Measurements from ENCODE around the gene SIAH3. TPM values are rescaled to one million over a fixed set of nuclear protein-coding genes. Genes with fewer than 3 reads are reported as not detected.

SIAH3 gene
- total RNA-seq, 2 experiments from 2014 or later: 1.3 to 1.6 TPM

GRCh38 chr13:45879666-45880065 is 28.1 kb upstream of the SIAH3 start:
- no peaks in the 10 kb centered on the region for H3K36me3 Mint-ChIP-seq (ENCODE audit: low read depth)
- ATAC-seq (ENCODE audit: poor library complexity): no peak
- H3K27me3 Mint-ChIP-seq: no peaks in the 10 kb centered on the region
- no peaks in the 10 kb centered on the region for H3K4me1 Mint-ChIP-seq (ENCODE audit: low read depth)
- no peaks in the 10 kb centered on the region for H3K9me3 Mint-ChIP-seq
- no peaks in the 10 kb centered on the region for H3K4me1 ChIP-seq (ENCODE audit: insufficient read depth, low read length)
- ChIA-PET POLR2A (interaction anchor here (0.6 kb wide), 1 partner anchor 296 kb away, joined by 3 read pairs; no protein-coding TSS in a partner anchor), CTCF (interaction anchor here (0.7 kb wide), 1 partner anchor 72 kb away, joined by 3 read pairs; no protein-coding TSS in a partner anchor)
- peak; percentile 21 for TF ChIP-seq CTCF (IDR thresholded peaks at IDR 0.05)
- DNase-seq: peak in 5 of 14 experiments; percentile 5 to 25 (median 11)
- no peaks in the 10 kb centered on the region for H3K27me3 ChIP-seq (ENCODE audit: control insufficient read depth in 1 of 2, insufficient read depth in 2 of 2, low read length in 2 of 2)
- no peaks in the 10 kb centered on the region for H3K36me3 ChIP-seq (ENCODE audit: insufficient read depth, low read length)
- intact Hi-C loops (cut with DNase I, micrococcal nuclease): loop anchor here in 1 of 2 experiments (10.0 kb wide), 1 partner anchor 255 kb away; no protein-coding TSS in a partner anchor
- no peak overlapping the region for H3K27ac ChIP-seq (ENCODE audit: low read depth in 1 of 2, low read length in 2 of 2)
- no peak overlapping the region for H3K4me3 Mint-ChIP-seq
- H3K9me3 ChIP-seq (ENCODE audit: control insufficient read depth in 1 of 2, insufficient read depth in 1 of 2, low read length in 2 of 2): no peaks in the 10 kb centered on the region
- H3K4me3 ChIP-seq (ENCODE audit: low read length): no peak overlapping the region
- no peak overlapping the region for H3K27ac Mint-ChIP-seq

DNA sequence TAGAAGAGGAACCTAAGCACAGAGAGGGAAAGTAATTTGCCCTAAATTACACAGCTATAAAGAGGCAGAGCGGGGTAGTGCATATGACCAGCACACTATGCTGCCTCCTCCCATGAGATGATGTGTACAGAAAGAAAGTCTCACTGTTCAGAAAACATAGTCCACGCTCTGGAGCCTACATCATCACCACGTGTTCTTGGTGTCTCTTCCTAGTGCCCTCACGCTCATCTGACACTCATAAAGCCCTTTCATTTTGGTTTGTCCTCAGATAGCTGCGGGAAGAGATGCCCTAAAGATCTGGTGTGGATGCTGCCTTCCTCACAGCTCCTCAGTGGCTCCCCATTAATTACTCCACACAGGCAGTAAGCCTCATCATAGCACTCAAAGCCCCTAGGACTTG is 27.4 kb upstream of the SIAH3 start:
- Histone ChIP-seq H3K36me3 (ENCODE audit: insufficient read depth, low read length) (no peaks in the 10 kb centered on the region), H3K27ac (ENCODE audit: low read depth in 1 of 2, low read length in 2 of 2) (no peak overlapping the region), H3K4me3 (ENCODE audit: low read length) (no peak overlapping the region), H3K27me3 (ENCODE audit: control insufficient read depth in 1 of 2, insufficient read depth in 2 of 2, low read length in 2 of 2) (no peaks in the 10 kb centered on the region), H3K9me3 (ENCODE audit: control insufficient read depth in 1 of 2, insufficient read depth in 1 of 2, low read length in 2 of 2) (no peaks in the 10 kb centered on the region), H3K4me1 (ENCODE audit: insufficient read depth, low read length) (no peaks in the 10 kb centered on the region)
- H3K27me3 Mint-ChIP-seq: no peaks in the 10 kb centered on the region
- no peak overlapping the region for H3K27ac Mint-ChIP-seq
- TF ChIP-seq CTCF (IDR thresholded peaks at IDR 0.05): no peak
- intact Hi-C loops (cut with DNase I, micrococcal nuclease): loop anchor here in 1 of 2 experiments (10.0 kb wide), 1 partner anchor 254 kb away; no protein-coding TSS in a partner anchor
- ATAC-seq (ENCODE audit: poor library complexity) (no peak), DNase-seq (no peak)
- no peaks in the 10 kb centered on the region for H3K36me3 Mint-ChIP-seq (ENCODE audit: low read depth)
- POLR2A ChIA-PET: no interaction called here
- H3K4me1 Mint-ChIP-seq (ENCODE audit: low read depth): no peaks in the 10 kb centered on the region
- H3K9me3 Mint-ChIP-seq: no peaks in the 10 kb centered on the region
- H3K4me3 Mint-ChIP-seq: no peak overlapping the region
- CTCF ChIA-PET: no interaction called here

GRCh38 chr13:45876781-45877180 is 25.2 kb upstream of the SIAH3 start:
- Mint-ChIP-seq H3K36me3 (ENCODE audit: low read depth) (no peaks in the 10 kb centered on the region), H3K27ac (no peak overlapping the region), H3K9me3 (no peaks in the 10 kb centered on the region), H3K27me3 (no peaks in the 10 kb centered on the region), H3K4me1 (ENCODE audit: low read depth) (no peaks in the 10 kb centered on the region), H3K4me3 (no peak overlapping the region)
- no peaks in the 10 kb centered on the region for H3K9me3 ChIP-seq (ENCODE audit: control insufficient read depth in 1 of 2, insufficient read depth in 1 of 2, low read length in 2 of 2)
- H3K27ac ChIP-seq (ENCODE audit: low read depth in 1 of 2, low read length in 2 of 2): no peak overlapping the region
- ChIA-PET CTCF (no interaction called here), POLR2A (no interaction called here)
- no peak overlapping the region for H3K4me3 ChIP-seq (ENCODE audit: low read length)
- no peak for TF ChIP-seq CTCF (IDR thresholded peaks at IDR 0.05)
- H3K4me1 ChIP-seq (ENCODE audit: insufficient read depth, low read length): no peaks in the 10 kb centered on the region
- H3K27me3 ChIP-seq (ENCODE audit: control insufficient read depth in 1 of 2, insufficient read depth in 2 of 2, low read length in 2 of 2): no peaks in the 10 kb centered on the region
- no peak for ATAC-seq (ENCODE audit: poor library complexity)
- H3K36me3 ChIP-seq (ENCODE audit: insufficient read depth, low read length): no peaks in the 10 kb centered on the region
- intact Hi-C loops (cut with DNase I, micrococcal nuclease): loop anchor here in 1 of 2 experiments (10.0 kb wide), 1 partner anchor 252 kb away; no protein-coding TSS in a partner anchor
- no peak for DNase-seq

All from CD4-positive, alpha-beta T cell (primary cell).